HG03558 (cell line): ENCODE results near the gene DNER.
"Not testable (repeated sequence)": the region's sequence is repeated elsewhere in the genome, so short reads cannot be mapped to it uniquely, and the experiment has no call there.

Experiments
- ATAC-seq: cut with Tn5 transposase; IDR thresholded peaks from one replicate; pipeline ENCODE4 v1.9.1; 2021; ENCODE audit warnings: moderate number of reproducible peaks; ENCODE audit not compliant: unreplicated experiment; ENCODE audit errors: extremely low read depth

DNER gene

GRCh38 chr2:229633556-229633955, 80.8 kb downstream of the DNER start:
- no peak for ATAC-seq

GRCh38 chr2:229629039-229629438, 85.3 kb downstream of the DNER start:
- no peak for ATAC-seq

- ATAC-seq, result no peak
These were observed 86.6 kb downstream of the DNER start for GRCh38 chr2:229627728-229628127.

DNA sequence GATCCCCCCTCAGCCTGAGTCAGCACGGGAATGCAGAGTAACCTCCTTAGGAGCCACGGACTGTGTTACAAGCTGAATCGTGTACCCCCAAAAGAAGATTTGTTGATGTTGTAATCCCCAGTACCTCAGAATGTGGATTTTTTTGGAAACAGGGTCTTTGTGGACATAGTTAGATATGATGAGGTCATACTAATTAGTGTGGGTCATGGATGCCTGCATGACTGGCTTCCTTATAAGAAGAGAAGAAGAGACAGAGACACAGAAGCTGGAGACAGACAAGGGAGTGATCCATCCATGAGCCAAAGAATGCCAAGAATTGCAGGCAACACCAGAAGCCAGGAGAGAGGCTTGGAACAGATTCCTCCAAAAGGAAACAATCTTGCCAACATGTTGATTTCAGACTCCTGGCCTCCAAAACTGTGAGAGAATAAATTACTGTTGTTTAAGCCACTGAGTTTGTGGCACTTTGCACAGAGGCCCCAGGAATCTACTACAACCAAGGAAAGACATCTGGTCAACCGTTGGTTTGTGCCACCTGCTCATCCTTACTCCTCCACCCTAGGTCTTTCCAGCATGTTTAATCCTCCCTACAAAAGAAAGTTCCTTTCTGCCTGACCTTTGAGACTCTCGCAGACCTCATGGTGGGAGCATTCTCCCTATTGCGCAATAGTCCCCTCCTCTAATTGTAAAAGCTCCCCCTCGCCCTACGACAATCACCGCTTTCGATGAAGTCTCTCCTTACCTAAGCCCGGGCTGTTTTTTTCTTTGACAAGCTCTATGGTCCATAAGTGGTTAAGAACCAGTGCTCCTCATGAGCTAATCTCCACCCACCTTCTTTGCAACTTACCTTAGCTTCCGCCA, 91.6 kb downstream of the DNER start:
- no peak for ATAC-seq

DNA sequence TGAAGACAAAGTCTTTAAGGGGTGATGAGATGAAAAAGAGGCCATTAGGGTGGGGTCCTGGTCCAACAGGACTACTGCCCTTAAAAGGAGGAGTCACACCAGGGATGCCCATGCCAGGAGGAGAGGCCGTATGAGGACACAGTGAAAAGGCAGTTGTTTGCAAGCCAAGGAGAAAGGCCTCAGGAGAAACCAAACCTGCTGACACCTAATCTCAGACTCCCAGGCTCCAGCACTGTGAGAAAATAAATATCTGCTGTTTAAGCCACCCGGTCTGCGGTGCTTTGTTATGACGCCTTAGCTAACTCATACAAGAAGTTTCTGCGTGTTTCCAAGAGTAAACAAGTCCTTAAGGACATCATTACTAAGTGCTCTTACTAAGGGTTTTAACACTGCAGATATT, 93.6 kb downstream of the DNER start:
- ATAC-seq, result no peak

DNA sequence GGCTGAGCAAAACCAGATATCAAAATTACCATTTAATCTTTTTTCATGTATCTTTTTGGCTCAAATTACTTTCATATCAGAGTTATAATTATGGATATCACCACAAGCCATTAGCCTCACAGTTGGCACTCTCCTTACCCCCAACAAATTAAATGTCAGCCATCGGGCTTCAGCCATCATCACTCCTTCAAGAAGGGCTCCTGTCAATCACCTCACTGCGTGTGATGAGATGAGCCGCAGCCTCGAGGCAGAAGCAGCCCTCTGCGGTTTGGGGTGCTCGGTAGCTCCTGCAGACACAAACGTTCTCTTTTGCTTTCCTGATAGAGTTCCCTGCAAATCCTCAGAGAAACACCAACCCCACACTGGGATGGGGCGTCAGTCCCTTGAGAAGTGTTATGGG, 94.1 kb downstream of the DNER start:
- ATAC-seq, result no peak

- no peak for ATAC-seq
These were observed 97.9 kb downstream of the DNER start for GRCh38 chr2:229616433-229616832.

- not testable (repeated sequence) for ATAC-seq
These were observed 100.3 kb downstream of the DNER start for GRCh38 chr2:229614021-229614420.

DNA sequence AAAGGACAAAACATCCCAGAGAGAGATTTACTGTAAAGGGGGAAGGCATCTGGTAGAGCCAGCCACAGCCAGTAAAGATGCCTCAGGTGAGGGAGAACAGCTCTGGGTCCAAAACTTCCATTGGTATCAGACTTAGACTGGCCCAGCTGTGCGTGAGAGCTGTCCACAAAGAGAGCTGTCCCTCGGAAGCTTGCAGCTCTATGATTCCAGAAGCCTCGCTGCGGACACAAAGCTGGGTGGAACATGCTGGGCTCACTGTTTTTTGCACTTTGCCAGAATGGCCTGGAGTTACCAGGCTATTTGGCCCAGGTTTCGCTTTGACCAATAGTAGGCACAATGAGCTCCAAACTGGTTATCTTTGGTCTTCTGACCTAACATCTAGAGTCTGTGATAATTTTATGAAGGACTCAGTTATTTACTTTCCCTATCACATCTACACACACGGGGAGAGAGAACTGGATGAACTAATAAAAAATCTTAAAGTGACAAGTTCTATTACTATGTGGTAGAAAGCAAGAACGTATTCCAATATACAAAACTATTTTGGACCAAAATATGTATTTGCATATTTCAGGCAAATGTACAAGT, 101.9 kb downstream of the DNER start:
- no peak for ATAC-seq

GRCh38 chr2:229611360-229611759, 103.0 kb downstream of the DNER start:
- ATAC-seq, result no peak

GRCh38 chr2:229610872-229611271, 103.5 kb downstream of the DNER start:
- ATAC-seq, result no peak

DNA sequence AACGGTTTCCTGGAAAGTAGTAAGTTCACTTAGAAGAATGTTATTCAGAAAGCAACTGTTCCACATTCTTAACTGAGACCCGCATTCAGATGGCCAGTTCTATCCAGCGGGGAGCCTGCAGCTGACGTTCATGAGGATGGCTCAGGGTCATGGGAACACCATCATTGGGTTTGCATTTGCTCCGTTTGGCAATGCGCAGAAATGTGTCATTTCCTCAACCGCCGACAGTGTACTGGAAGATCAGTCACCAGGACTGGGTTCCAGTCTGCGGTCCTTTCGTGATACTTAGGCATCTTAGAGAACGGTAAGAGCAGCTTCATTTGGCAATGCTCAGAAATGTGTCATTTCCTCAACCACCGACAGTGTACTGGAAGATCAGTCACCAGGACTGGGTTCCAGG, 104.0 kb downstream of the DNER start:
- no peak for ATAC-seq

GRCh38 chr2:229601936-229602335, 112.4 kb downstream of the DNER start:
- no peak for ATAC-seq

- ATAC-seq, result no peak
These were observed 113.0 kb downstream of the DNER start for GRCh38 chr2:229601396-229601795.

GRCh38 chr2:229598227-229598626, 116.1 kb downstream of the DNER start:
- ATAC-seq, result no peak

- no peak for ATAC-seq
These were observed 117.6 kb downstream of the DNER start for GRCh38 chr2:229596796-229597195.

- no peak for ATAC-seq
These were observed 122.7 kb downstream of the DNER start for GRCh38 chr2:229591611-229592010.

- ATAC-seq, result no peak
These were observed 127.3 kb downstream of the DNER start for GRCh38 chr2:229586746-229587705.

DNA sequence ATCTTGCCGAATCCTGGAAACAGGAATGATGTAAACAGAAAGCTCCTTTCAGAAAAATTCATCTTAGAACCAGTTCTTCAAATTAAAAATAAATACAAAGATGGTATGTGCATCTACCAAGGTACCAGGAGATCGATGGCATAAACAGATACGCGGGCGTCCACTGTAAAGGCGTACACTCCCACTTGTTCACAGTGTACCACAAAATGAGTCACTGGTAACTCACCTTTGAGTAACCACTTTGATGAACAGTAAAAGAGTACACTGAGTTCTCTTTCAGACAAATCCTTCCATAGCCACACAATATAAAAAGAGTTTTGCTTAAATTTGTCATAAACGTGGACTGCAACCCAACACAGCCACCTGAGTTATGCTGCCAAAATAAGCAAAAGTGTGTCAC, 128.3 kb downstream of the DNER start:
- no peak for ATAC-seq

- ATAC-seq, result no peak
These were observed 132.2 kb downstream of the DNER start for GRCh38 chr2:229582151-229582550.
